Small intestine (tissue), 7 donors: ENCODE data around the gene EXD3. TPM values are rescaled to one million over a fixed set of nuclear protein-coding genes. Genes with fewer than 3 reads are reported as not detected.
A peak's percentile ranks its signal among the peaks of the same experiment; 100 is the strongest.

Source experiments
- DNase-seq, 2 donors: peaks; one replicate each; pipeline versions ENCODE4 v3.0.0 to v3.0.0-alpha.2; 2013
- FAIRE-seq: peaks from 2 replicates; lab custom pipeline; 2012; peaks lifted over from hg19 to GRCh38; lab: Jason Lieb, UNC
- H3K27ac ChIP-seq, 3 donors: one replicate each; pipeline ENCODE4 v1.5.1; 2013; ENCODE audit warnings: low read length in 2 of 3, mild to moderate bottlenecking in 2 of 3, control low read depth in 1 of 3, inconsistent platforms in 1 of 3, low read depth in 1 of 3, moderate library complexity in 1 of 3
- H3K27me3 ChIP-seq, 3 donors: one replicate each; pipeline ENCODE4 v1.6.1; 2013; ENCODE audit warnings: low read length in 3 of 3, inconsistent platforms in 1 of 3; ENCODE audit not compliant: control insufficient read depth in 3 of 3, insufficient read depth in 3 of 3
- H3K36me3 ChIP-seq, 3 donors: one replicate each; pipeline ENCODE4 v1.6.1; 2013; ENCODE audit warnings: low read length in 3 of 3, inconsistent platforms in 1 of 3, low read depth in 1 of 3, mild to moderate bottlenecking in 1 of 3, moderate library complexity in 1 of 3; ENCODE audit not compliant: control insufficient read depth in 3 of 3, insufficient read depth in 2 of 3
- H3K4me1 ChIP-seq, 3 donors: one replicate each; pipeline ENCODE4 v1.6.1; 2013; ENCODE audit warnings: low read length in 2 of 3, inconsistent platforms in 1 of 3, low read depth in 1 of 3, mild to moderate bottlenecking in 1 of 3, moderate library complexity in 1 of 3; ENCODE audit not compliant: control insufficient read depth in 3 of 3, insufficient read depth in 2 of 3
- H3K4me3 ChIP-seq, 3 donors: one replicate each; pipeline ENCODE4 v1.5.1; 2013; ENCODE audit warnings: low read length in 3 of 3, control low read depth in 1 of 3, inconsistent platforms in 1 of 3, low read depth in 1 of 3, mild to moderate bottlenecking in 1 of 3, moderate library complexity in 1 of 3
- H3K9me3 ChIP-seq, 2 donors: one replicate each; pipeline ENCODE4 v1.6.1; 2013; ENCODE audit warnings: low read depth in 1 of 2, low read length in 1 of 2; ENCODE audit not compliant: control insufficient read depth in 2 of 2, insufficient read depth in 1 of 2
- WGBS, 3 donors: extraction: QIAGEN DNeasy Blood & Tissue Kit; methylation state at CpG; one replicate each; pipeline ENCODE4 v1.1.7; 2013; 5-methylcytosine and 5-hydroxymethylcytosine counted together
- polyA plus RNA-seq, 4 donors: library from polyadenylated mRNA; stranded (reverse) in 3 of 4; unstranded in 1 of 4; fragments of 200-250 nt in 3 of 4; fragments of 120-200 nt in 1 of 4; gene quantifications; one replicate each; pipeline versions ENCODE4 v1.2.1 to v1.2.3, GENCODE V29; 2013
- donor health status: healthy with polysubstance abuse.
- donor health status: control.
- donor health status: control.
- donor health status: Bipolar disorder and iron deficiency.
- donor health status: healthy.

EXD3 gene
- polyA plus RNA-seq, 4 donors, result 15.0 to 47.8 (median 32.4) TPM

DNA sequence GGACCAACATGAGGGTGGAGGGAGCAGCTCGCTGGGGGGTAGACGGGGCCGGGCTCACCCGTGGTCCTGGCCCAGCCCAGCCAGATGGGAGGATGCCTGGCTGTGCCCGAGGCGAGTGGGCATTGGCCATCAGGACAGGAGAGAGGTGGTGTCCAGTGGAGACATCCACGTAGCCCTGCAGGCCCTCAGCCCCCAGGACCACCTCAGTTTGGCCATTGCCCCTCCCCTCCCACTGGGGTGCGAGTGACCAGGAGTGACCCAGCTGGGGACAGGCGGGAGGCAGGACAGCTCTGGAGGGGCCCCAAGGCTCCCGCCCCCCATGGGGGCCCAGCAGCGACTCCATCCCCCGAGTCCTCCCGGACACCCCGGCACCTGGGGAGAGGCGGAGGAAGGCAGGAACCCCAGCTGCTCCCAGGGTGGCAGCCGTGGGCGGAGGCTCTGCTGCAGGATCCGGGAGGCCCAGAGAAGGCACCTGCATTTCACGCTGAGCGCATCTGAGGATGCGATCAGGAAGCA is 8.5 kb upstream of the EXD3 start:
- no peaks in the 10 kb centered on the region for H3K27me3 ChIP-seq
- H3K9me3 ChIP-seq, result no peaks in the 10 kb centered on the region
- no peak for DNase-seq
- H3K4me3 ChIP-seq, result no peak overlapping the region
- 83 to 84% (median 84%) methylated on average over 17 to 21 of the region's 21 CpGs for WGBS, 3 donors
- no peak for FAIRE-seq
- H3K36me3 ChIP-seq, result peaks cover 0 to 61% (median 0%) of the 10 kb centered on the region in 3 donors
- H3K4me1 ChIP-seq, result no peaks in the 10 kb centered on the region
- H3K27ac ChIP-seq, result no peak overlapping the region

GRCh38 chr9:137430723-137431415 is 7.9 kb upstream of the EXD3 start:
- no peak for FAIRE-seq
- Histone ChIP-seq H3K4me1 (no peaks in the 10 kb centered on the region), H3K9me3 (no peaks in the 10 kb centered on the region), H3K27me3 (no peaks in the 10 kb centered on the region), H3K4me3 (no peak overlapping the region), H3K27ac (no peak overlapping the region), H3K36me3 (peaks cover 0 to 67% (median 0%) of the 10 kb centered on the region in 3 donors)
- DNase-seq, result no peak
- 81 to 86% (median 84%) methylated on average over 27 of the region's 27 CpGs for WGBS, 3 donors

GRCh38 chr9:137429974-137430722 is 7.2 kb upstream of the EXD3 start:
- no peak for FAIRE-seq
- H3K27me3 ChIP-seq, result no peaks in the 10 kb centered on the region
- H3K36me3 ChIP-seq, result peaks cover 0 to 64% (median 0%) of the 10 kb centered on the region in 3 donors

GRCh38 chr9:137429546-137429890 is 6.6 kb upstream of the EXD3 start:
- Histone ChIP-seq H3K4me1 (peaks cover 0 to 7% (median 0%) of the 10 kb centered on the region in 3 donors), H3K27ac (no peak overlapping the region), H3K27me3 (no peaks in the 10 kb centered on the region), H3K9me3 (no peaks in the 10 kb centered on the region), H3K4me3 (no peak overlapping the region), H3K36me3 (peaks cover 0 to 60% (median 0%) of the 10 kb centered on the region in 3 donors)
- WGBS, 3 donors, result 55 to 88% (median 71%) methylated on average over 7 to 14 of the region's 14 CpGs
- FAIRE-seq (no peak), DNase-seq (no peak)

More at GRCh38 chr9:137429974-137430722, 7.2 kb upstream of the EXD3 start:
- Histone ChIP-seq H3K27ac (no peak overlapping the region), H3K9me3 (no peaks in the 10 kb centered on the region), H3K4me1 (peaks cover 0 to under 1% (median 0%) of the 10 kb centered on the region in 3 donors), H3K4me3 (no peak overlapping the region)
- DNase-seq, result peak in 1 of 2 donors; percentile 47
- 38 to 56% (median 47%) methylated on average over 29 to 34 of the region's 34 CpGs for WGBS, 3 donors

DNA sequence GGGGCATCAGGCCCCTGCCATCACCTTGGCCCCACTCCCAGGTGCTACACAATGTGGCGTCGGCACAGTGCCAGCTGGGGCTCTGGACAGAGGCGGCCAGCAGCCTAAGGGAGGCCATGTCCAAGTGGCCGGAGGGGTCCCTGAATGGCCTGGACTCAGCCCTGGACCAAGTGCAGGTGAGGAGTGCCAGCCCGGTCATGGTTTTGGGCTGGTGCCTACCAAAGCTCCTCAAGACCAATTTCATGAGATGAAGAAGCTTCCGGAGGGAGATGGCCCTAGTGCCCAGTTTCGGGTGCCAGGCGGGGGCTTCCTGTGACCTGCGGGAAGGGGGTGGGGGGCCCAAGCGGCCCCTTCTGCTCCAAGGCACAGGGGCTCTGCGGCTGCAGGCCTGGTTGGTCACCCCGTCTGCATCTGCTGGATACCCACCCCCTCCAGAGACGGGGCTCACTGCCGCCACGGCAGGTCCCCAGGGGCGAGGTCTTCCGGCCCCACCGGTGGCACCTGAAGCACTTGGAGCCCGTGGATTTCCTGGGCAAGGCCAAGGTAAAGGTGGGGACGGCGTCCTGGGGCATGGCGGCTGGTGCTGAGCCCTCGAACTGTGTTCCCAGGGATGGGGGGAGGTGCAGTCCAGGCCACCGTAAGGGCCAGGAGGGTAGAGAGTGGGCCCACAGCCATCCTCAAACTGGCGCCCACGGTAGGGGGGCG is 6.0 kb upstream of the EXD3 start:
- Histone ChIP-seq H3K27ac (no peak overlapping the region), H3K27me3 (no peaks in the 10 kb centered on the region), H3K36me3 (peaks cover 0 to 55% (median 0%) of the 10 kb centered on the region in 3 donors), H3K4me1 (peaks cover 0 to 12% (median 0%) of the 10 kb centered on the region in 3 donors), H3K9me3 (no peaks in the 10 kb centered on the region), H3K4me3 (no peak overlapping the region)
- FAIRE-seq (no peak), DNase-seq (no peak)
- WGBS, 3 donors, result 71 to 82% (median 75%) methylated on average over 21 to 27 of the region's 27 CpGs

- 69 to 93% (median 79%) methylated on average over 6 of the region's 6 CpGs for WGBS, 3 donors
- H3K27me3 ChIP-seq, result no peaks in the 10 kb centered on the region
- no peak for DNase-seq
- no peak for FAIRE-seq
- peaks cover 0 to 13% (median 0%) of the 10 kb centered on the region in 3 donors for H3K4me1 ChIP-seq
- no peaks in the 10 kb centered on the region for H3K9me3 ChIP-seq
- peaks cover 0 to 49% (median 0%) of the 10 kb centered on the region in 3 donors for H3K36me3 ChIP-seq
- H3K27ac ChIP-seq, result no peak overlapping the region
- H3K4me3 ChIP-seq, result no peak overlapping the region
Measured at GRCh38 chr9:137428311-137428630, 5.3 kb upstream of the EXD3 start.

DNA sequence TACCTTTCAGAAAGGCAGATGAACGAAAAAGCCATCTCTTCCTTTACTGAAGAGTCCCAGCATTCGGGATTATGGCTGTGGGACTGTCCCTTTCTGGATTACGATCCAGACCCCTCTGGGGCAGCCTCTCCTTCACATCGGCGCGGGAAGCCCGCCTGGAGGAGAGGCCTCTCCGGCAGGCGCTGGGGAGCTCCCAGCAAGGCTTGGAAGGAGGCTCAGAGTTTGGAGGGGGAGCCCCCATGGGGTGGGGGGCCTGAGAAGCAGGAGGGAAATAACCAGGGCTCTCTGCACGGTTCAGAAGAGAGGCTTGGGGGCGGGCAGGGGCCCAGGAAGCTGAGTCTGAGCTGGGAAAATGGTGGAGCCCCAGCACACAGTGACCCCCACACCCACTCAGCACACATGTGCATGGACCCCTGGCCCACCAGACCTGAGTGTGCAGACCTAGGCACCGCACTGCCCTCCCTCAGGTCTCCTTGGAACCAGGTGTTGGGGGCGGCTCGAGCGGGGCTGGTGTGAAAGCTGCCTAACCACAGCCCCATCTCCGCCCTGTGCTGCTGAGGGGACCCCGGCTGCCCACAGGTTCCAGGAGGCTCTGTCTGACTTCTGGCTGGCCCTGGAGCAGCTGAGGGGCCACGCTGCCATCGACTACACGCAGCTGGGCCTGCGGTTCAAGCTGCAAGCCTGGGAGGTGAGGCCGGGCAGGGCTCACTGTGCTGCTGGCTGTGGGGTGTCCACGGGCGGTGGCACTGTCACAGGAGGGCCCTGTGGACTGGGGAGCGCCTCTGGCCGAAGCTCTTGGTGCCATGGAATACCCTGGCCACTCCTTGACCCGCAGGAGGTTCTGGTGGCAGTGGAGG is 4.7 kb upstream of the EXD3 start:
- FAIRE-seq (no peak), DNase-seq (no peak)
- no peak overlapping the region for H3K27ac ChIP-seq
- H3K4me3 ChIP-seq, result no peak overlapping the region
- 78 to 84% (median 83%) methylated on average over 22 to 27 of the region's 27 CpGs for WGBS, 3 donors
- peaks cover 0 to 46% (median 0%) of the 10 kb centered on the region in 3 donors for H3K36me3 ChIP-seq
- no peaks in the 10 kb centered on the region for H3K9me3 ChIP-seq
- peaks cover 0 to 13% (median 0%) of the 10 kb centered on the region in 3 donors for H3K4me1 ChIP-seq
- H3K27me3 ChIP-seq, result no peaks in the 10 kb centered on the region
